ENCODE data around the gene LRIG1.

The LRIG1 gene

GRCh38 chr3:66449411-66449974, 51.3 kb downstream of the LRIG1 start:
- DNase-seq (ENCODE audit: low read depth in 1 of 2, low spot score in 1 of 2): no peak

GRCh38 chr3:66444146-66444644, 56.6 kb downstream of the LRIG1 start:
- no peak for DNase-seq (ENCODE audit: low read depth in 1 of 2, low spot score in 1 of 2)

GRCh38 chr3:66443118-66443803, 57.6 kb downstream of the LRIG1 start:
- no peak for DNase-seq (ENCODE audit: low read depth in 1 of 2, low spot score in 1 of 2)

GRCh38 chr3:66442254-66443117, 58.3 kb downstream of the LRIG1 start:
- no peak for DNase-seq (ENCODE audit: low read depth in 1 of 2, low spot score in 1 of 2)

- DNase-seq (ENCODE audit: low read depth in 1 of 2, low spot score in 1 of 2): no peak
Measured at GRCh38 chr3:66441692-66442091, 59.1 kb downstream of the LRIG1 start.

GRCh38 chr3:66441129-66441528, 59.7 kb downstream of the LRIG1 start:
- DNase-seq (ENCODE audit: low read depth in 1 of 2, low spot score in 1 of 2): no peak

GRCh38 chr3:66439666-66440344, 61.0 kb downstream of the LRIG1 start:
- no peak for DNase-seq (ENCODE audit: low read depth in 1 of 2, low spot score in 1 of 2)

GRCh38 chr3:66438046-66438445, 62.8 kb downstream of the LRIG1 start:
- DNase-seq (ENCODE audit: low read depth in 1 of 2, low spot score in 1 of 2): no peak

- no peak for DNase-seq (ENCODE audit: low read depth in 1 of 2, low spot score in 1 of 2)
Measured at GRCh38 chr3:66437341-66437929, 63.4 kb downstream of the LRIG1 start.

- no peak for DNase-seq (ENCODE audit: low read depth in 1 of 2, low spot score in 1 of 2)
Measured at GRCh38 chr3:66435989-66436388, 64.8 kb downstream of the LRIG1 start.

GRCh38 chr3:66434726-66435125, 66.1 kb downstream of the LRIG1 start:
- DNase-seq (ENCODE audit: low read depth in 1 of 2, low spot score in 1 of 2): no peak

GRCh38 chr3:66433522-66433782, 67.4 kb downstream of the LRIG1 start:
- no peak for DNase-seq (ENCODE audit: low read depth in 1 of 2, low spot score in 1 of 2)

- DNase-seq (ENCODE audit: low read depth in 1 of 2, low spot score in 1 of 2): no peak
Measured at GRCh38 chr3:66432767-66433521, 67.9 kb downstream of the LRIG1 start.

GRCh38 chr3:66432041-66432766, 68.6 kb downstream of the LRIG1 start:
- DNase-seq (ENCODE audit: low read depth in 1 of 2, low spot score in 1 of 2): no peak

GRCh38 chr3:66431494-66431893, 69.3 kb downstream of the LRIG1 start:
- no peak for DNase-seq (ENCODE audit: low read depth in 1 of 2, low spot score in 1 of 2)

GRCh38 chr3:66430876-66431275, 69.9 kb downstream of the LRIG1 start:
- no peak for DNase-seq (ENCODE audit: low read depth in 1 of 2, low spot score in 1 of 2)

- DNase-seq (ENCODE audit: low read depth in 1 of 2, low spot score in 1 of 2): no peak
Measured at GRCh38 chr3:66428733-66429132, 72.1 kb downstream of the LRIG1 start.

GRCh38 chr3:66427951-66428474, 72.8 kb downstream of the LRIG1 start:
- DNase-seq (ENCODE audit: low read depth in 1 of 2, low spot score in 1 of 2): no peak

- DNase-seq (ENCODE audit: low read depth in 1 of 2, low spot score in 1 of 2): no peak
Measured at GRCh38 chr3:66427352-66427751, 73.5 kb downstream of the LRIG1 start.

- DNase-seq (ENCODE audit: low read depth in 1 of 2, low spot score in 1 of 2): no peak
Measured at GRCh38 chr3:66426135-66426534, 74.7 kb downstream of the LRIG1 start.
